ENCODE measurements around the gene PRSS36. TPM values are rescaled to one million over a fixed set of nuclear protein-coding genes. Genes with fewer than 3 reads are reported as not detected.

The PRSS36 gene
- total and polyA plus RNA-seq, 9 of the 15 experiments (the other 6 are each of a cell fraction or from before 2014, with no cell fraction given) = 0.09 to 1.2 (median 0.54) TPM; not detected in 2

DNA sequence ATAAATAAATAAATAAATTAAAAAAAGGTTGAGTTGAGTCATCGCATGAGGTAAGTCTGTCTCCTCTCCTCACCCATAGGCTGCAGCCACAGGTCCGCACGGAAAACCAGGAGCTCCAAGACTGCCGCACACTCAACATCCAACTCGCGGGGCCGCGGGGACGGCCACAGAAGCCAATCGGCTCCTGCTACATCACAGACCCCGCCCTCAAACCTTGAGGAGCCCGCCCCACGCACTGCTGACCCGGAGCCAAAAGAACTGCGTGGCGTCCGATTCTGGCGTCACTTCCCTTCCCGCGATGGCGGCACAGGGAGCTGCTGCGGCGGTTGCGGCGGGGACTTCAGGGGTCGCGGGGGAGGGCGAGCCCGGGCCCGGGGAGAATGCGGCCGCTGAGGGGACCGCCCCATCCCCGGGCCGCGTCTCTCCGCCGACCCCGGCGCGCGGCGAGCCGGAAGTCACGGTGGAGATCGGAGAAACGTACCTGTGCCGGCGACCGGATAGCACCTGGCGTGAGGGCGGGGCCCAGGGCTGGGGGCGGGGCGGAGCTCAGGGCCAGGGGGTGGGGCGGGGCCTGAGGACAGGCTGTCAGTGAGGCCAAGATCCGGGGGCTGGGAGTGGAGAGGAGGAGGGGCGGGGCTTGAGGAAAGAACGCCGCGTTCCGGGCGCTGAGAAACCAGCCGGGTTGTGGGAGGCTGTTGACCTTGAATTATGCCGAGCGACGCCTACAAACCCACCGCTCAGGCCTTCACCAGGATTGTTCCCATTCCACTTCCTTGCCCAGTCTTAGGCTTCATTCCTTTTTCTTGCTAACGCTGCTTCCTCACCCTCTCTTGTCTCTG is 32.3 kb downstream of the PRSS36 start, which contains the start of gene KAT8 (continued):
- TF ChIP-seq SFPQ (IDR thresholded peaks at IDR 0.05; ENCODE audit: low read depth, low read length) (no peak), NCOA1 (IDR thresholded peaks at IDR 0.05; ENCODE audit: low read depth) (no peak), ZNF778 (CRISPR knock-in tag; IDR thresholded peaks at IDR 0.05) (no peak), CREM (IDR thresholded peaks at IDR 0.05; ENCODE audit: low read depth) (peak; percentile 99), ADNP (tag; IDR thresholded peaks at IDR 0.05) (no peak), KLF1 (tag; IDR thresholded peaks at IDR 0.05) (no peak), ZKSCAN1 (IDR thresholded peaks at IDR 0.05; ENCODE audit: low read depth, low read length) (no peak), ZNF121 (CRISPR knock-in tag; conservative IDR thresholded peaks at IDR 0.05) (no peak), BRD9 (IDR thresholded peaks at IDR 0.05; ENCODE audit: low read depth, partially characterized antibody) (no peak), SRF (CRISPR knock-in tag; IDR thresholded peaks at IDR 0.05) (no peak), DLX4 (CRISPR knock-in tag; IDR thresholded peaks at IDR 0.05) (no peak), ZBTB2 (IDR thresholded peaks at IDR 0.05) (no peak), CCAR2 (IDR thresholded peaks at IDR 0.05; ENCODE audit: low read depth, low read length) (no peak), PRDM10 (IDR thresholded peaks at IDR 0.05; ENCODE audit: partially characterized antibody) (no peak), TEAD1 (CRISPR knock-in tag; IDR thresholded peaks at IDR 0.05) (no peak; a peak in 1 of 4 replicates), MBD1 (CRISPR knock-in tag; IDR thresholded peaks at IDR 0.05) (no peak)
- TF ChIP-seq, protein P1, sequence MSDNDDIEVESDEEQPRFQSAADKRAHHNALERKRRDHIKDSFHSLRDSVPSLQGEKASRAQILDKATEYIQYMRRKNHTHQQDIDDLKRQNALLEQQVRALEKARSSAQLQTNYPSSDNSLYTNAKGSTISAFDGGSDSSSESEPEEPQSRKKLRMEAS (CRISPR knock-in tag; IDR thresholded peaks at IDR 0.05) = no peak; the same call in 1 of the 2 replicates

Data from K562 (cell line).